Stimulated activated CD8-positive, alpha-beta memory T cell treated with anti-CD3 and anti-CD28 coated beads, Interleukin-15, amount 100 ng/mL, for 24 hours (primary cell): ENCODE measurements around the gene ADCYAP1R1.

Experiments
- DNase-seq: peaks from one replicate; pipeline ENCODE4 v3.0.0-alpha.2; 2020; ENCODE audit warnings: low read depth

ADCYAP1R1 gene

GRCh38 chr7:31043051-31043471, 9.0 kb upstream of the ADCYAP1R1 start:
- no peak for DNase-seq

- no peak for DNase-seq
These were observed 7.6 kb upstream of the ADCYAP1R1 start for GRCh38 chr7:31044529-31044928.

GRCh38 chr7:31046723-31047122, 5.4 kb upstream of the ADCYAP1R1 start:
- DNase-seq = no peak

GRCh38 chr7:31047313-31048146, 4.6 kb upstream of the ADCYAP1R1 start:
- DNase-seq = no peak

- DNase-seq = no peak
These were observed 2.9 kb upstream of the ADCYAP1R1 start for GRCh38 chr7:31049005-31049765.

- no peak for DNase-seq
These were observed 356 bp downstream of the ADCYAP1R1 start for GRCh38 chr7:31052487-31052840.

GRCh38 chr7:31052841-31053601, 913 bp downstream of the ADCYAP1R1 start:
- DNase-seq = no peak

- no peak for DNase-seq
These were observed 1.9 kb downstream of the ADCYAP1R1 start for GRCh38 chr7:31053986-31054385.

GRCh38 chr7:31054608-31055278, 2.6 kb downstream of the ADCYAP1R1 start:
- no peak for DNase-seq

- no peak for DNase-seq
These were observed 3.4 kb downstream of the ADCYAP1R1 start for GRCh38 chr7:31055471-31055870.

GRCh38 chr7:31056775-31057346, 4.8 kb downstream of the ADCYAP1R1 start:
- no peak for DNase-seq

- no peak for DNase-seq
These were observed 6.0 kb downstream of the ADCYAP1R1 start for GRCh38 chr7:31058122-31058521.

- no peak for DNase-seq
These were observed 6.6 kb downstream of the ADCYAP1R1 start for GRCh38 chr7:31058688-31059087.

- DNase-seq = no peak
These were observed 7.4 kb downstream of the ADCYAP1R1 start for GRCh38 chr7:31059551-31059950.

GRCh38 chr7:31061185-31061584, 9.1 kb downstream of the ADCYAP1R1 start:
- no peak for DNase-seq

GRCh38 chr7:31062746-31063435, 10.8 kb downstream of the ADCYAP1R1 start:
- no peak for DNase-seq

GRCh38 chr7:31065021-31065593, 13.0 kb downstream of the ADCYAP1R1 start:
- no peak for DNase-seq

GRCh38 chr7:31065840-31066239, 13.7 kb downstream of the ADCYAP1R1 start:
- no peak for DNase-seq

- no peak for DNase-seq
These were observed 14.5 kb downstream of the ADCYAP1R1 start for GRCh38 chr7:31066516-31067130.

GRCh38 chr7:31067491-31067890, 15.4 kb downstream of the ADCYAP1R1 start:
- no peak for DNase-seq
